Right lobe of liver (tissue), 4 donors: Measurements from ENCODE around the gene ALPK1.

Source experiments
- POLR2A ChIP-seq: fragments of 450-650 bp; IDR thresholded peaks from one replicate; pipeline ENCODE4 v1.6.1; 2017; ENCODE audit warnings: antibody characterized with exemption, mild to moderate bottlenecking
- TF ChIP-seq, protein P1 (sequence below), 4 donors: fragments of 200-600 bp in 3 of 4; fragments of 450-650 bp in 1 of 4; IDR thresholded peaks; one replicate each; pipeline versions ENCODE4 v1.5.1 to v1.8.0; 2016 to 2022; ENCODE audit warnings: antibody characterized with exemption in 4 of 4, mild to moderate bottlenecking in 2 of 4
- donor health status: DM: no; HTN: no; CAD: no.
- donor health status: DM: no; HTN: no; CAD: no.
- donor health status: DM: no; HTN: yes; CAD: no.

- TF ChIP-seq, protein P1, sequence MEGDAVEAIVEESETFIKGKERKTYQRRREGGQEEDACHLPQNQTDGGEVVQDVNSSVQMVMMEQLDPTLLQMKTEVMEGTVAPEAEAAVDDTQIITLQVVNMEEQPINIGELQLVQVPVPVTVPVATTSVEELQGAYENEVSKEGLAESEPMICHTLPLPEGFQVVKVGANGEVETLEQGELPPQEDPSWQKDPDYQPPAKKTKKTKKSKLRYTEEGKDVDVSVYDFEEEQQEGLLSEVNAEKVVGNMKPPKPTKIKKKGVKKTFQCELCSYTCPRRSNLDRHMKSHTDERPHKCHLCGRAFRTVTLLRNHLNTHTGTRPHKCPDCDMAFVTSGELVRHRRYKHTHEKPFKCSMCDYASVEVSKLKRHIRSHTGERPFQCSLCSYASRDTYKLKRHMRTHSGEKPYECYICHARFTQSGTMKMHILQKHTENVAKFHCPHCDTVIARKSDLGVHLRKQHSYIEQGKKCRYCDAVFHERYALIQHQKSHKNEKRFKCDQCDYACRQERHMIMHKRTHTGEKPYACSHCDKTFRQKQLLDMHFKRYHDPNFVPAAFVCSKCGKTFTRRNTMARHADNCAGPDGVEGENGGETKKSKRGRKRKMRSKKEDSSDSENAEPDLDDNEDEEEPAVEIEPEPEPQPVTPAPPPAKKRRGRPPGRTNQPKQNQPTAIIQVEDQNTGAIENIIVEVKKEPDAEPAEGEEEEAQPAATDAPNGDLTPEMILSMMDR (IDR thresholded peaks at IDR 0.05): no peak
- no peak for TF ChIP-seq POLR2A
Measured at GRCh38 chr4:112358952-112359749, 62.0 kb downstream of the ALPK1 start.
